ENCODE data around the gene PTPN13.

Gene PTPN13

GRCh38 chr4:86744570-86744969 is 150.5 kb downstream of the PTPN13 start:
- TF ChIP-seq MYC (IDR thresholded peaks at IDR 0.05; ENCODE audit: low read depth, low read length) (no peak), POLR2A (IDR thresholded peaks at IDR 0.05; ENCODE audit: extremely low read depth, insufficient read length) (no peak), MAX (IDR thresholded peaks at IDR 0.05; ENCODE audit: low read depth, low read length) (no peak), CTCF (IDR thresholded peaks at IDR 0.05; ENCODE audit: low read depth, low read length) (no peak)
- H3K4me3 ChIP-seq (ENCODE audit: low read depth, low read length): no peak overlapping the region
- no peak for DNase-seq (ENCODE audit: low read depth)

GRCh38 chr4:86749121-86749520 is 155.0 kb downstream of the PTPN13 start:
- DNase-seq (ENCODE audit: low read depth): no peak
- no peak for TF ChIP-seq CTCF (IDR thresholded peaks at IDR 0.05; ENCODE audit: low read depth, low read length)
- H3K4me3 ChIP-seq (ENCODE audit: low read depth, low read length): no peak overlapping the region

- H3K4me3 ChIP-seq (ENCODE audit: low read depth, low read length): no peak overlapping the region
- DNase-seq (ENCODE audit: low read depth): no peak
- no peak for TF ChIP-seq MAX (IDR thresholded peaks at IDR 0.05; ENCODE audit: low read depth, low read length)
- no peak for TF ChIP-seq MYC (IDR thresholded peaks at IDR 0.05; ENCODE audit: low read depth, low read length)
- no peak for TF ChIP-seq CTCF (IDR thresholded peaks at IDR 0.05; ENCODE audit: low read depth, low read length)
- no peak for TF ChIP-seq POLR2A (IDR thresholded peaks at IDR 0.05; ENCODE audit: extremely low read depth, insufficient read length)
These were observed 161.3 kb downstream of the PTPN13 start for GRCh38 chr4:86755388-86755787.

GRCh38 chr4:86757468-86757867 is 163.4 kb downstream of the PTPN13 start:
- no peak overlapping the region for H3K4me3 ChIP-seq (ENCODE audit: low read depth, low read length)
- DNase-seq (ENCODE audit: low read depth): no peak
- TF ChIP-seq MAX (IDR thresholded peaks at IDR 0.05; ENCODE audit: low read depth, low read length) (no peak), MYC (IDR thresholded peaks at IDR 0.05; ENCODE audit: low read depth, low read length) (no peak), CTCF (IDR thresholded peaks at IDR 0.05; ENCODE audit: low read depth, low read length) (no peak), POLR2A (IDR thresholded peaks at IDR 0.05; ENCODE audit: extremely low read depth, insufficient read length) (no peak)

GRCh38 chr4:86759298-86759697 is 165.2 kb downstream of the PTPN13 start:
- TF ChIP-seq POLR2A (IDR thresholded peaks at IDR 0.05; ENCODE audit: extremely low read depth, insufficient read length) (no peak), CTCF (IDR thresholded peaks at IDR 0.05; ENCODE audit: low read depth, low read length) (no peak), MAX (IDR thresholded peaks at IDR 0.05; ENCODE audit: low read depth, low read length) (no peak), MYC (IDR thresholded peaks at IDR 0.05; ENCODE audit: low read depth, low read length) (no peak)
- no peak for DNase-seq (ENCODE audit: low read depth)
- no peak overlapping the region for H3K4me3 ChIP-seq (ENCODE audit: low read depth, low read length)

GRCh38 chr4:86762649-86763048 is 168.5 kb downstream of the PTPN13 start:
- DNase-seq (ENCODE audit: low read depth): no peak
- TF ChIP-seq MAX (IDR thresholded peaks at IDR 0.05; ENCODE audit: low read depth, low read length) (no peak), MYC (IDR thresholded peaks at IDR 0.05; ENCODE audit: low read depth, low read length) (no peak), POLR2A (IDR thresholded peaks at IDR 0.05; ENCODE audit: extremely low read depth, insufficient read length) (no peak), CTCF (IDR thresholded peaks at IDR 0.05; ENCODE audit: low read depth, low read length) (no peak)
- no peak overlapping the region for H3K4me3 ChIP-seq (ENCODE audit: low read depth, low read length)

All from NB4 (cell line).